GM21515 (cell line): ENCODE measurements around the gene KCNK16.
A peak's percentile ranks its signal among the peaks of the same experiment; 100 is the strongest.

ENCODE experiments used
- ATAC-seq: cut with Tn5 transposase; IDR thresholded peaks from one replicate; pipeline ENCODE4 v1.9.1; 2021; ENCODE audit not compliant: unreplicated experiment

Gene KCNK16

DNA sequence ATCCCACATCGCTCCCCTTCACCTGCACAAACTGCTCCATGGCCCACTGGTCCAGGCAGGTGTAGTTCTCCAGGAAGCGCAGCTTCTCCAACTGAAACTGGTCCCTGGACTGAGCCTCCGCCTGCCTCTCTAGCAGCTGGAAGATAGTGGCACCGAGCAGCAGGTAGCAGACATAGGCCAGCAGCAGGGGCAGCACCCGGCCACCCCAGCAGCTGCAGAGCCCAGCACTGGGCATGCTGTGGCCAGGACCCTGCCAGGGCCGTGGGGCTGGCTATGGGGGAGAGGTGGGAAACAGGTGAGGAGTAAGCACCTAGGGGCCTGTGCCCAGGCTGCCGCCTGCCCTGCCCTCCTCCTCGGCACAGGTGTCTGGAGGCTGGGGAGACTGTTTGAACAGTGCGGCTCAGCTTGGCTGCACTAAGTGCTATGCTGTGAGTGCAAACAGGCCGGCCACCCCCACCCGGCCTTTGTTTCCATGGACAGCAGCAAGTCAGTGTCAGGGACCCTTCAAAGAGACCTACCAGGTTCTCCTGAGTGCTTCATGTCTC lies at the start of gene KCNK16:
Gene KCNK16, minus strand, starts transcription at position 397 of the 545 bp plus-strand sequence. Its CDS starts 162 bp downstream, at position 235.
- no peak for ATAC-seq

DNA sequence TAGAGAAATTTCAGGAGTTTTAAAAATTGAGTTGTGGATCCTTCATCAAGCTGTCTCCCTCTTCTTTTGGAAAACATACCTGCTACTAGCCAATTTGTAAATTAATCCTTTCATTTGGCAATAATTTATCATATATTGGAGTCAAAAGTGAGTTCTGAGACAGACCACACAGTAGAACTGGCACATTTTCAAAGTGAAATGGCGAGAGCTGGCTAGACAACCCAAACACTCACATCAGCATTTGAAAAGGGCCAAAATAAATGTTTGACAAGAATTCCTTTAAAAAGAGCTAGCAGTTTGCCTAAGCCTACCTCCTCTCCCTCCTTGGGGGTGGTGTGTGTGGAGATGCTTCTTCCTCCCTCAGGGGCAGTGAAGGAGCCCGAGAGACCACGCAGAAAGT lies 47.9 kb upstream of the KCNK16 start:
- no peak for ATAC-seq

DNA sequence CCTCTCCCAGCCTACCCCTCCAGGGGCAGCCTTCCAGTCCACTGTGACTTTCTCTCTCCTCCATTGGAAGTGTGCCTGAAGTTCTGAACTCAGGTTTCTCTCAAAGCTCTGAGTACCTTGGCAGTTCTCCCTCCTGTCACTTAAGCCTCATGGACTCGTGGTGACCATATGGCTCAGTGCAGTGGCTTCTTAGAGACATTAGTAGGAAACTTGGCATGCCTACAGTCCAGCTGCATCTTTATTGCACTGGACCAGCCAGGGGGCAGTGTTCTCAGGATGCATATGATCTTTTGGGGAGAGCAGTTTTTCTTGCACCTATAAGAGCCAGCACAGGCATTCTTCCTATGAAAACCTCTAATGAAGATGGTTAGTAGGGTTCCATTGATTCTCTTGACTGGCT lies 47.5 kb upstream of the KCNK16 start:
- no peak for ATAC-seq

DNA sequence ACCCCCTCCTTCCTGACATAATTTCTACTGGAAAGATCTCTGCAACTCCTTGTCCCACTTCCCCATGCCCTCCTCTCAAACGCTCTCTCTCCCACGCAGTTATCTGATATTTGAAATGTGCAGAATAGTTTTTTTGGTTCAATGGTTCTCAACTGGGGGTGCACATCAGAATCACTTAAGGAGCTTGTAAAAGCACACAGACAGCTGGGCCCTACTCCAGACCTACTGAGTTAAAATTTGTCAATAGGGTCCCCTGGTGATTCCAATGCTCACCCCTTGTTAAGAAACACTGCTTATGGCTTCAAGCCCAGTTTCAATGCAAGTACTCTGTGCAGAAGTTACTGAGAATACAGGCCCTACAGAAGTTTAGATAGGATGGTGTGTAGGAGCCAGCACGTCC lies 45.2 kb upstream of the KCNK16 start:
- no peak for ATAC-seq

DNA sequence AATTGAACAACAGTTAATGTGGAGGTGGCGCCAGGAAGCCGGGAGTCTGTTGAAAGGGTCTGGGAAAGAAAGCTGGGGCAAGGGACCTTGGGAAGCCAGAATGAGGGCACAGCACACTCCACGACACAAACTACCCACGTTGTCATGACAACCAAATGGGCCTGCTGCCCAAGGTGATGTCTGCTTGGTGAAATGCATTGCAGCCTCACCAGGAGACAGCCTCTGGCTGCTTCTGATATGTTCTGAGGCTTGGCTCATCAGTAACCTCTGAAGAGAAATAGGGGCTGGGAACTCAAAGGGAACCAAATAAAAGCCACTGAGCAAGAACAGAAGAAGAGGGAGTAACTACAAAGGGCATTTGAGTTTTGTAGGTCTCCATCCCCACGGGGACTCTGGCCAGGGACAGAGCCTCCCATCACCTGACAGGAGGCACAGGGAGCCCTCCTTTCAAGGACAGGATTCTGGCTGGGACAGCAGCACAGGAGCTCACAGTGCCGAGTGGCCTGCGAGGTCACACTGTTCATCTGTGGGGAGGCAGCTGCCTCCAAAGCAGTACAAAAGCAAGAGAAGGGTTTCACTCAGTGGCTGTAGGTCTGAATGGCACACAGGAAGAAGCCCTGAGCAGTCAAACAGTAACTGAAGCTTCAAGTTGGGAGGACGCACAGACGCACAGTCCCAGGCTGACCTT lies 44.6 kb upstream of the KCNK16 start:
- no peak for ATAC-seq

DNA sequence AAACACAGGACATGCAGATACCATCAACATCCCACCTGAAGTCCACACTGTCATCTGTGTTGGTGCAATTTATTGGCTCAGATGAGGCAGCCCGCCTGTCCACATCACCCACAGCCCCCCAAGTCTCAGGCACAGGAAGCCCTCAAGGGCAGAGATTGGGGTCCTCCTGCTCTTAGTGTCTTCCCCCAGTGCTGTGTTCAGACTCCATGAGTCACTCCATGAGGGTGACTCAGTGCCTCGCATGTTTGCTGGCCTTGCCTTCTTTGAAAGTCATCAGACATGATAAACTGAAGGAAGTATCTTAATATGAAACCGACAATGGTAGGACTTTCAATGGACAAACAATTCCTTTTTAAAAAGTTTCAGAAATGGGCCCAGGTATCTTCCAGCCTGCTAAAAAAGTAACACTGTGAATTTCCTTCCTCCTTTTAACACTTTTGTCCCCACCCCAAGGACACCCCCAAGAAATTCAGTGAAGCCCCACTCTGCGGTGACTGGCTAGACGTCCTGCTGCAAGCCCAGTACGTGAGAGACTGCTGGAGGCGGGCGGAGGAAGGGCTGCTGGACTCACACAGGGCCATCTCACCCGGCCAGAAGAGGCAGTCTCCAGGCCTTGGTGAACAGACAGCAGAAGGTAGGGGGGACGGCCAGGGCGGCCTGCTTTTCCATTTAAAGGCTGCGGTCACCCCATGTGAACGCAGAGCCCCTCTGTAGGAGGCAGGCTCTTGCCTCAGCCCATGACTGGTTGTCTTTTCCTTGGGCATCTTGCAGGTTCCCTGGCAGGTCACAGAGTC lies 43.0 kb upstream of the KCNK16 start:
- no peak for ATAC-seq

DNA sequence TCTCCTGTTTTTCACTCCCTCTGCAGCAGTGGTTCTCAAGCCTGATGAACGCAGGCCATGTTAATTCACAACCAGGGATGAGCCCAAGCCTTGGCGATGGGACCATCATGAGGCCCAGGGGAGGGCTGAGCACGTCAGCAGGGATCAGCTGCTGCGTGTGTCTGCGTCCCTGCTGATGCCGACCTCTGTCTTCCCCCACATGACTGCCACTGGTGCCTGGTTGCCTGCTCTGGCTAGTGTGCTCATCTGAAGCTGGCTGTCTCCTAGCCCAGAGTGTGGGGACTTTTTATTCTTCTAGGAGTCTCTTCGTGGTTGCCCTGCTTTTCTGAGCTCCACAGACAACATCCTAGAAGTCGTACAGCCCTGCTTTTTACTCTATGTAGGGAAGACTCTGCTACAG lies 40.8 kb upstream of the KCNK16 start:
- ATAC-seq: no peak

DNA sequence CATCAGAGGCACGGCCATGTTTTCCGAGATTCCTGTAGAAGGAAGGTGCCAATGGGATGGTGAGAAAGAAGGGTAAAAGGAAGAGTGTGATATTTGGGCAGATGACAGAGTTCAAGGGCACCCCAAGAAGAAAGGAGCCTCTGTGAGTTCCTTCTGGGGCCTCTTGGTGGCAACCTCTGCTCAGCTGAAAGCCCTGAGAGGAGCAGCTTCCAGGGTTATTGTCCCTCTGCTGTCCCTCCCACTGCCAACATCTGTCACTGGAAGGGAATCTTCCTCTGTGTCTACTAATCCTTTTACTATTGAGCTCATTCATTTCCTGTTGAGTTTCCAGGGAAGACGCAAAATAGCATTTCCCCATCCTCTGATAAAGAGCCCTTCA lies 40.0 kb upstream of the KCNK16 start:
- no peak for ATAC-seq

DNA sequence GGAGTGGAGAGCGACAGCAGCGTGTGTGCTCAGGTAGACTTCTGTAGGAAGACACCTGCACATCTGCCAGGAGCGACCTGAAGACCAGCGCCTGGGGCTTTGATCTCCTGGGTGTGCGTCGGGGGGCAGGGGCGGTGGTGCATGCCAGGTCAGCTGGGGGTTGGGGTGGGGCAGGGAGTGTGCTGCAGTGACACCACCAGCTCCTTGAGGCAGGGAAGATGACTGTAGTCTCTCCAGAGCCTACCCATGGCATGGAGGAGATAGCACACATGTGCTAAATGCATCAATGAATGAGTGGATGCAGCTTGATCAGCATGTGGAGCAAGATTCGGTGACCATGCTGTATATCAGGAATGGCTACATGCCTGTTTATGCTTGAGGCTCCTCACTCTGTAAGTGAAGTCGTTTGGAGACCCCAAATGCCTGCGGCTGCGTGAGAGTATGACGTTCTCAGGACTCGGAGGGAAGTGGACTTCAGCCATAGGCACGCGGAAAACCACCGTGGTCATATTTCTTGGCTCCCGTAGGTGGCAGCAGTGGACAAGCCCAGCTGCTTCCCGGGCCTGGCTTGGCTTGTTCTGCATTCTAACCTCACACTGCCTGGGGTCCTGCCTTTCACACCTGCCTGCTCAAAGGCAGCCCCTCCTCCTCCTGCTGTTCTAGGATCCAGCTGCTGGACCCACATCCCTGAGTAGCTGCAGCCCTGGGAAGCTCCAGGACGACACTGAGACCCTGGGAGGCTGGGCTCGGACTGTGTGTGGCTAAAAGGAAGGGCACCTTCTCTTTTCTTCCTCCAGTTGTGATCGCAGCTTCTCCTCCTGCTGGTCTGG lies 39.4 kb upstream of the KCNK16 start:
- ATAC-seq: peak; percentile 85

DNA sequence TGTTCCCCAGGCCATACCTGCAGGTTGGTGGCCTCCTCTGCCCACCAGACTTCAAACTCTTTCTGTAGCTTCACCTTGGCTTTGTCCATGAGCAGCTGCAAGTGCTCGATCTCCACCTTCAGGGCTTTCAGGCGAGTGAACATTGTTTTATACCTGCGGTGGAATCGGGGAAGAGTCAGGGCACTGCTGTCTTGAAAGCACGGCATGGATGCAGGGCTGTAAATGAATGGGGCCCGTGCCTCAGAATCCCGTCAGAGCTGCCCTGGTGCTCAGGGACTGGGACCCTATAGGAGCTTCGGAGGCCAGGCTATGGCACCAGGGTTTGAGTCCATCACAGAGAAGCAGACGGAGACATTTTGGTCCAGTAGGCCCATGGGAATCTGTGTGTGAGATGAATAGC lies 37.9 kb upstream of the KCNK16 start:
- no peak for ATAC-seq

DNA sequence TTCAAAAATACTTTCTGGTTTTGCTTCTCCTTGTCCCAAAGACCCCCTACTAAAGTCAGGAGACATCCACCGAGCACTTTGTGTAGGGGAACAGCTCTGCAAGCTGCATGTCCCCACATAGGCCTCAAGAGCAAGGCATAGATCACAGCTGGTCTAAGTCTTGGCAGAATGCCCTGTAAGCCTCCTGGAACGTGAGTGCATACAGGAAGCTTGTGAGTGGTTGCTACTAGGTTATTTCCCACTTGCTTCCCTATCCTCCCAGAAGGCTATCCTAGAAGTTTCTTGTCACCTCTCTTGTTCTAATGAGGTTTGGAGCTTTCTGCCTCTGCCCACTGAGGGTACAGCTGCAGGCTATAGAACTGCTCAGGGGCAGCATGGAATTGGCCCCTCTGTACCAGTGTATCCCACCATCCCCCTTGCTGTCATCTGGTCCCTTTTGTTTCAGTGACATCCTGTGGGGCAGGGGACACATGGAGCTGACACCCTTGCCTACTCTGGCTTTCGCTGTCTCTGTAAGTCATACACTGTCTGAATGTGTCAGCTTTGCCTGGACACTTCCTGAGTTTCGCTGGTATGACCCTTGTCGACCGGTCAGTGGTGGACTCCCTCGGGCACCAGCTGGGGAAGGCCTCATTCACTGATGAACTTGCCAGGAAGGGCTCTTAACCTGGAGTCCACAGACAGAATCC lies 35.6 kb upstream of the KCNK16 start:
- no peak for ATAC-seq

DNA sequence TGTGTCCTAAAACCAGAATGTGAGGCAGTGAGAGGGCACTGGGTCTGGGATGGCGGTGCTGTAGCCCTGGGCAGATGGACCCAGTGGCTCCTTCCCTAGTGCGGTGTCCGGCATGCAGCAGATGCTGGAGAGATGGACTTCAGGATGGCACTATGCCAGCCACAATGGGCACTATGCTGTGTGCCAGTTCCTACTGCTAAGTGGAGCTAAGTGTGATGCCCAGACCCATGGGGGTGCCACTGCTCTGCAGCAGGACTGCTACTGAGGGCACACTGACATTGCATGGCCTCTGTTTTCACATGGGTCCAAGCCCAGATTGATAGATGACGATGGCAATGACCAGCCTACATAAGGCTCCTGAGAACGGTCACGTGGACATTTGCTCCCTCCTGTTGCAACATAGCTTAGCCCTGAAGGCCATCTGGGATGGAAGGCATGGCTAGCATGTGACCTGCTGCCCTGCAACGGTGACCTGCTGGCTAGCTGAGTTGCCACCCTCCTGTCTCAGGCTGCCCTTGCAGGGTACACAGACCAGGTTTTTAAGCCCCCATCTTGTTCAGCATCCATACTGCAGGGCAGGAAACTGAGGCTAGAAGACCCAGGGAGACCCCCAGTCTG lies 31.3 kb upstream of the KCNK16 start:
- ATAC-seq: no peak

DNA sequence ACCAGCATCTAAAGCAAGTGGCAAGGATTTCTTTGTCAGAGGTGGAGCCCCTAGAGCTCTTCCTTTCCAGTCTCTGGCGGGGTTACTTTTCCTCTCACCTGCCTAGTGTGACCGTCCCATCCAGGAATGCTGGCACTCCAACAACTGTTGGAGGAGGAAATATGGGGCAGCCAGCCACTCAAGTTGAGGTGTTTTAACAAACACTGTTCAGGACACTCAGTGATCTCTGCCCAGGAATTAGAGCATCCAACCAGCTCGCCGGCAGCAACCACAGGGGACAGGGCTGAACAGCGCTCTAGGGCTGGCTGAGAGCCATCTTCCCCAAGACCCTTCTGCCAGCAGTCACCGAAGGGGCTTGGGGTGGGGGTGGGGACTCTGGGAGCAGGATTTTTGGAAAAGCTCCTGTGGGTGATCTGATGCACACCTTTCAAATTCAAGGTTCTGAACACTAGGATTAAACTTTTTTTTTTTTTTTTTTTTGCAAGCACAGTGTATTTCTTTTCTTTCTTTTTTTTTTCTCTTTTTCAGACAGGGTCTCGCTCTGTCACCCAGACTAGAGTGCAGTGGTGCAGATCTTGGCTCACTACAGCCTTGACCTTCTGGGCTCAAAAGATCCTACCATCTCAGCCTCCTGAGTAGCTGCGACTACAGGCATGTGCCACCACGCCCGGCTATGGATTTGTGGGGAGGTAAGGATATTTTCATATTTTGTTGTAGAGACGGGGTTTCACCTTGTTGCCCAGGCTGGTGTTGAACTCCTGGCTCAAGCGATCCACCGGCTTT lies 28.4 kb upstream of the KCNK16 start:
- ATAC-seq: no peak

DNA sequence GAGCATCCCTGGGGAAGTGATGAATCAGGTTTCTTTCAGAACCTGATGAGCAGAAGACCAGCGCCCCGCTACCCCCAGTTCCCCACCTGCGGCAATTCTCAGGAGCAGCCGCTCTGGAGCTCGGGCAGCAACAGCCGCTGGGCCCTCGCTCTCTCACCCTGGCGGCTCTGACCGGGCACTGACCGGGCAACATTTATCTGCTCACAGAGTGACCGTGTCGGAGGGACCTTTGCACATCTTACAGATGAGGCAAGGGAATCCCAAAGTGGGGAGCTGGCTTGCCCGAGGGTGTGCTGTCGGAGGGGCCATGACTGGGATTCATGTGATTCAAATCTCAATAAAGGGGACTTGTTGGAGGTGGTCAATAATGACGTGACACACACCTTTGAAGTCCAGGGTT lies 26.2 kb upstream of the KCNK16 start:
- ATAC-seq: no peak

DNA sequence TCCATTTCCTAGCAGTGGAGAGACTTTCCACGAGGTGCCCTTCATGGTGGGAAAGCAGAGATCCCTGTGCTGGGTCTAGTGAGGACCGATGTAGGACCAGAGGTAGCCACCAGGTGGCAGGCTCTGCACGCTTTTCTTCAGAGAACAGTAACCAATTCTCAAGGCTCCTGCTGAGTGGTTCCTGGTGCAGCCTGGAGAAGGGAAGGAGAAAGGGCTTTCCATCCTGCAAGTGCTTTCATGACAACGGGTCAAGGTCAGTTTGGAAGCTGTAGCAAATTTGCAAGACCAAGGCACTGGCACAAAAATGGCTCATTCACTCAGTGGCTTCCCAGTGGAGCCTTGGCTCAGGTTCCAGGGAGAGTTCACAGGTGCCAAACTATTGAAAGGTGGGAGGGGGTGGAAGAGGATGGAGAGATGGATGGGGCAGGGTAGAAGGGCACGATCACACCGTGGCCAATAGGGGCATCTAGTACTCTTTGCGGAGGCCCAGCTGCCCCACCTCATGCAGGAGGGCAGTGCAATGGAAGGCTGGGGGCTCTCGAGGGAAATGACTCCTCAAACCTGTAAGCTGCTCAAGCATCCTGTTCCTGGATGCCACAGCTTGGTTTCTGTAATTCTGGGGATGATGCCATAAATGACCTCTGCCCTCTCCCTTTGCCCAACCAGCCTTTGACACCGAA lies 25.5 kb upstream of the KCNK16 start:
- peak; percentile 51 for ATAC-seq

DNA sequence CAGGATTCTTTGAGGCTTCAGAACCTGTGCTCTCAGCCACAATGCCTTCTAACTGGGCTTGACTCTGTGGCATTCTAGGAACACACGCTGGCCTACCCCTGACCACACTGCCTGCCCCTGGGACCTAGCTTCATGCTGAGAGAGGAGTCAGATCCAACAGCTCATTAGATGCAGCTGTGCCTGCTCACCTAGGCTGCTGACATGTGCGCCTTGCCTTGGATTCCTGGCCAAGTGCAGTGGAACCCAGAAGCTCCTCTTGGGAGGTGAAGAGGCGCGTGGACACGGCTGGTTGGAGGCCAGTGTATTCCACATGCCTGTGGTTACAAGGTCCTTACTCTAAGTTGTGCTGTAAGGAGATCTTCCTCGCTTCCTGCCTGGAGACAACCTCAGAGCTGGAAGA lies 24.7 kb upstream of the KCNK16 start:
- no peak for ATAC-seq

DNA sequence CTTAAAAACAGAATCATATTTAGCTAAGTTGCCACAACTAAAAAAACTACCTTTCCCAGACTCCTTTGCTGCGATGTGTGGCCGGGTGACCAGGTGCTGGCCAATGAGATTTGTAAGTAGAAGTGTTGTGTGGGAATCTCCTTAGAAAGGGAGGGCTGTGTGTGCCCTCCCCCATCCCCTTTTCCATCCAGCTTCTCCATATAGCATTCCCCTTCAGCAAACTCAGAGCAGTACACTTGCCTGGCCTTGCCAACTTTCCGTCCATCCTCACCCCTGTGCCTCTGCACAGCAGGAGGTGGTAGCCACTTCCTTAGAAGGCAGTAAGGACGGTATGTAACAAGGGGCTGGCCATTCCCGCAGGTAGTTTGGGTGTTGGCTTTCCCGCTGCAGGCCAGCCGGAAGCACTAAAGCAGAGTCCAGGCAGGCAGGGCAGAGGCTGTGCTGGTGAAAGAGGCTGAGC lies 22.3 kb upstream of the KCNK16 start:
- ATAC-seq: no peak

DNA sequence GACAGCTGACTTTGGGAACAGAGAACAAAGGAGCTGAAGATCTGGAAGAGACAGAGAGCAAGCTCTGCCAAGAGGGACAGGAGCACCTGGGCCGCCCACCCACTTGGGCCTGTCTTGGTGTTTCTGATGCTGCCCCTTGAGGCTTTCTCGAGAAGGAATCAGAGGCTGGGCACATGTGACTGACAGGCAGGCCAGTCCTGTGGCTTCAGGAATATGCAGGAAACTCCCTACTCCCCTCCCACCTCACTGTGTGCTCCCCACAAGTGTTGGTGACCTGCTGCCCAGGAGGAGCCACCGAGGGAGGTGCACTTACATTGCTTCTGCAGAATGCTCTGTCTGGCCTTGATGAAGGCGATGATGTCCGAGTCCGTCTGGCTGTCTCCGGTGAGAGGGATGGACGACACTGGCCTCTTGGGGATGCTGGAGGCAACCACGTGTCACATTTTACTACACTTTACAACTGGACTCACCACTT lies 20.9 kb upstream of the KCNK16 start:
- ATAC-seq: no peak
